A673 (cell line): ENCODE data around the gene EXOC6. TPM values are rescaled to one million over a fixed set of nuclear protein-coding genes. Genes with fewer than 3 reads are reported as not detected.

Source experiments
- BruUV-seq: library from RNA; stranded (reverse); fragments of 400-500 nt; replicated peaks from 2 replicates; lab custom pipeline; 2021; lab: Mats Ljungman, UMichigan
- CTCF ChIA-PET: fragments of 300-600 bp; sonication (Branson Sonifier 250); formaldehyde crosslinking; loops from one replicate; lab custom pipeline; 2022; ENCODE audit warnings: antibody characterized with exemption; lab: Charles Lee
- POLR2A ChIA-PET: fragments of 300-600 bp; sonication (Branson Sonifier 250); formaldehyde crosslinking; loops from one replicate; lab custom pipeline; 2022; ENCODE audit warnings: antibody characterized with exemption; ENCODE audit not compliant: low non-redundant PET; lab: Charles Lee
- DNase-seq: peaks from one replicate; pipeline ENCODE4 v3.0.0-alpha.2; 2015; ENCODE audit warnings: low spot score
- H3K27ac ChIP-seq: fragments of 200-600 bp; sonication (generic); 2 replicates; pipeline ENCODE4 v1.5.1; 2016; ENCODE audit warnings: mixed run types, low read depth, mild to moderate bottlenecking, mixed read lengths, antibody characterized with exemption, low read length; ENCODE audit not compliant: poor library complexity, severe bottlenecking
- H3K27me3 ChIP-seq: fragments of 200-600 bp; sonication (generic); replicated peaks from 2 replicates; pipeline ENCODE4 v1.6.1; 2017; ENCODE audit warnings: mixed run types, low read depth, mild to moderate bottlenecking, mixed read lengths, antibody characterized with exemption, low read length; ENCODE audit not compliant: insufficient read depth, poor library complexity
- H3K36me3 ChIP-seq: fragments of 200-600 bp; sonication (generic); 2 replicates; pipeline ENCODE4 v1.6.1; 2016; ENCODE audit warnings: mixed run types, mild to moderate bottlenecking, mixed read lengths, antibody characterized with exemption, low read length; ENCODE audit not compliant: insufficient read depth, poor library complexity, severe bottlenecking
- H3K4me1 ChIP-seq: fragments of 200-600 bp; sonication (generic); 2 replicates; pipeline ENCODE4 v1.6.1; 2017; ENCODE audit warnings: mixed run types, mild to moderate bottlenecking, mixed read lengths, antibody characterized with exemption, low read length; ENCODE audit not compliant: insufficient read depth, poor library complexity, severe bottlenecking
- H3K4me3 ChIP-seq: fragments of 200-600 bp; sonication (generic); 2 replicates; pipeline ENCODE4 v1.5.1; 2016; ENCODE audit warnings: low read depth, mixed run types, mild to moderate bottlenecking, mixed read lengths, low read length; ENCODE audit not compliant: poor library complexity, severe bottlenecking
- H3K9me3 ChIP-seq: fragments of 200-600 bp; sonication (generic); 2 replicates; pipeline ENCODE4 v1.6.1; 2016; ENCODE audit warnings: mixed run types, low read depth, mild to moderate bottlenecking, mixed read lengths, antibody characterized with exemption, low read length; ENCODE audit not compliant: poor library complexity, severe bottlenecking
- CTCF ChIP-seq: fragments of 300-800, 200-600 bp; sonication (generic); conservative IDR thresholded peaks from 2 replicates; pipeline ENCODE4 v1.5.1; 2017; ENCODE audit warnings: low read depth, mild to moderate bottlenecking, antibody characterized with exemption, low read length, moderate library complexity, mixed read lengths
- EZH2 ChIP-seq: fragments of 200-600 bp; sonication (generic); IDR thresholded peaks from 2 replicates; pipeline ENCODE4 v1.6.1; 2017; ENCODE audit warnings: borderline replicate concordance, low read depth, mild to moderate bottlenecking, mixed read lengths, antibody characterized with exemption, low read length; ENCODE audit not compliant: poor library complexity, severe bottlenecking
- intact Hi-C: fragments of 100-400 bp; cut with micrococcal nuclease; formaldehyde crosslinking; loops from one replicate; pipeline ENCODE4 v1.10.0; 2022; ENCODE audit not compliant: unreplicated experiment
- total RNA-seq: library from RNA; stranded (reverse); gene quantifications from 2 replicates; pipeline ENCODE4 v1.2.3, GENCODE V29; 2021

EXOC6 gene
- total RNA-seq, 1 experiment from 2014 or later, result 35.0 TPM

- no peak for DNase-seq
- intact Hi-C loops, result no loop called here
- H3K36me3 ChIP-seq, result no peaks in the 10 kb centered on the region
- no peak overlapping the region for H3K27ac ChIP-seq
- ChIA-PET POLR2A (no interaction called here), CTCF (no interaction called here)
- no peaks in the 10 kb centered on the region for H3K27me3 ChIP-seq
- BruUV-seq, result no TSS peak
- no peaks in the 10 kb centered on the region for H3K4me1 ChIP-seq
- TF ChIP-seq EZH2 (no peak), CTCF (no peak)
- no peak overlapping the region for H3K4me3 ChIP-seq
- no peaks in the 10 kb centered on the region for H3K9me3 ChIP-seq
These were observed 18.9 kb downstream of the EXOC6 start for GRCh38 chr10:92867235-92867634.

- intact Hi-C loops, result no loop called here
- H3K27me3 ChIP-seq, result no peaks in the 10 kb centered on the region
- ChIA-PET CTCF (no interaction called here), POLR2A (no interaction called here)
- no peak for DNase-seq
- no peak overlapping the region for H3K4me3 ChIP-seq
- no peaks in the 10 kb centered on the region for H3K9me3 ChIP-seq
- H3K27ac ChIP-seq, result no peak overlapping the region
- H3K4me1 ChIP-seq, result peaks cover 5% of the 10 kb centered on the region
- BruUV-seq, result no TSS peak
- TF ChIP-seq EZH2 (no peak), CTCF (no peak)
- H3K36me3 ChIP-seq, result no peaks in the 10 kb centered on the region
These were observed 19.7 kb downstream of the EXOC6 start for GRCh38 chr10:92868036-92868435.

- CTCF ChIA-PET, result no interaction called here
- no peaks in the 10 kb centered on the region for H3K36me3 ChIP-seq
- TF ChIP-seq EZH2 (no peak), CTCF (no peak)
- BruUV-seq, result no TSS peak
- no peak overlapping the region for H3K4me3 ChIP-seq
- H3K9me3 ChIP-seq, result no peaks in the 10 kb centered on the region
- no peaks in the 10 kb centered on the region for H3K27me3 ChIP-seq
- intact Hi-C loops, result no loop called here
- no peak for DNase-seq
- peaks cover 10% of the 10 kb centered on the region for H3K4me1 ChIP-seq
- POLR2A ChIA-PET, result no interaction called here
- no peak overlapping the region for H3K27ac ChIP-seq
These were observed 20.2 kb downstream of the EXOC6 start for GRCh38 chr10:92868557-92868956.
